RWPE2 (cell line): Measurements from ENCODE around the gene RFXANK.

ENCODE experiments used
- ATAC-seq: fragments of 200-7000 bp; cut with Tn5 transposase; 3 replicates; pipeline ENCODE4 v1.9.1; 2021; ENCODE audit warnings: low read depth
- DNase-seq: peaks from one replicate; pipeline ENCODE4 v3.0.0-alpha.2; 2020; ENCODE audit warnings: low spot score
- H3K27ac ChIP-seq: fragments of 450-650 bp; 2 replicates; pipeline ENCODE4 v1.5.1; 2017; ENCODE audit warnings: mild to moderate bottlenecking; ENCODE audit not compliant: poor library complexity, severe bottlenecking
- H3K27me3 ChIP-seq: fragments of 250-450 bp; sonication (Bioruptor Pico); 2 replicates; pipeline ENCODE4 v1.5.1; 2021; ENCODE audit warnings: mild to moderate bottlenecking, moderate library complexity; ENCODE audit not compliant: insufficient read depth, poor library complexity, severe bottlenecking
- H3K36me3 ChIP-seq: fragments of 250-450 bp; sonication (Bioruptor Pico); 2 replicates; pipeline ENCODE4 v1.5.1; 2020; ENCODE audit warnings: low read depth, mild to moderate bottlenecking, moderate library complexity
- H3K4me1 ChIP-seq: fragments of 250-450 bp; sonication (Bioruptor Pico); 2 replicates; pipeline ENCODE4 v1.5.1; 2021; ENCODE audit warnings: mild to moderate bottlenecking, moderate library complexity; ENCODE audit not compliant: insufficient read depth, poor library complexity, severe bottlenecking
- H3K4me3 ChIP-seq: fragments of 250-450 bp; sonication (Bioruptor Pico); 2 replicates; pipeline ENCODE4 v1.5.1; 2021; ENCODE audit warnings: mild to moderate bottlenecking, moderate library complexity; ENCODE audit not compliant: severe bottlenecking
- H3K9me3 ChIP-seq: fragments of 250-450 bp; sonication (Bioruptor Pico); 2 replicates; pipeline ENCODE4 v1.5.1; 2021; ENCODE audit warnings: mild to moderate bottlenecking, moderate library complexity; ENCODE audit not compliant: severe bottlenecking
- CTCF ChIP-seq: fragments of 450-650 bp; IDR thresholded peaks from one replicate; pipeline ENCODE4 v1.5.1; 2017; ENCODE audit warnings: mild to moderate bottlenecking, moderate library complexity; ENCODE audit not compliant: poor library complexity, severe bottlenecking

Gene RFXANK

GRCh38 chr19:19224150-19224851 lies 32.2 kb downstream of the RFXANK start:
- DNase-seq (no peak), ATAC-seq (no peak; the same call in 2 of the 3 replicates)
- Histone ChIP-seq H3K9me3 (no peaks in the 10 kb centered on the region), H3K27me3 (peaks cover 7% of the 10 kb centered on the region), H3K4me3 (no peak overlapping the region), H3K4me1 (no peaks in the 10 kb centered on the region), H3K36me3 (no peaks in the 10 kb centered on the region), H3K27ac (no peak overlapping the region)
- TF ChIP-seq CTCF, result no peak

GRCh38 chr19:19224852-19225494 lies 32.9 kb downstream of the RFXANK start:
- ATAC-seq (peak; percentile 84), DNase-seq (no peak)
- TF ChIP-seq CTCF, result peak; percentile 79
- H3K27me3 ChIP-seq, result peaks cover 7% of the 10 kb centered on the region
- no peak overlapping the region for H3K27ac ChIP-seq
- no peaks in the 10 kb centered on the region for H3K9me3 ChIP-seq
- H3K36me3 ChIP-seq, result no peaks in the 10 kb centered on the region
- no peaks in the 10 kb centered on the region for H3K4me1 ChIP-seq
- H3K4me3 ChIP-seq, result peak overlapping the region; percentile 28

GRCh38 chr19:19226204-19226603 lies 34.1 kb downstream of the RFXANK start:
- H3K27me3 ChIP-seq, result peaks cover 7% of the 10 kb centered on the region
- ATAC-seq (no peak), DNase-seq (no peak)
- no peak for TF ChIP-seq CTCF
- no peaks in the 10 kb centered on the region for H3K4me1 ChIP-seq
- no peaks in the 10 kb centered on the region for H3K9me3 ChIP-seq
- no peak overlapping the region for H3K4me3 ChIP-seq
- no peak overlapping the region for H3K27ac ChIP-seq
- no peaks in the 10 kb centered on the region for H3K36me3 ChIP-seq

GRCh38 chr19:19226663-19227062 lies 34.6 kb downstream of the RFXANK start:
- TF ChIP-seq CTCF, result no peak
- H3K36me3 ChIP-seq, result no peaks in the 10 kb centered on the region
- no peak for DNase-seq
- H3K4me1 ChIP-seq, result no peaks in the 10 kb centered on the region
- no peaks in the 10 kb centered on the region for H3K9me3 ChIP-seq
- no peak overlapping the region for H3K4me3 ChIP-seq
- no peak for ATAC-seq
- no peak overlapping the region for H3K27ac ChIP-seq
- peaks cover 7% of the 10 kb centered on the region for H3K27me3 ChIP-seq

GRCh38 chr19:19227217-19227616 lies 35.2 kb downstream of the RFXANK start:
- no peak overlapping the region for H3K4me3 ChIP-seq
- H3K9me3 ChIP-seq, result no peaks in the 10 kb centered on the region
- no peak overlapping the region for H3K27ac ChIP-seq
- ATAC-seq (no peak), DNase-seq (no peak)
- H3K4me1 ChIP-seq, result no peaks in the 10 kb centered on the region
- no peaks in the 10 kb centered on the region for H3K36me3 ChIP-seq
- H3K27me3 ChIP-seq, result peaks cover 7% of the 10 kb centered on the region
- TF ChIP-seq CTCF, result no peak
